HL-60/S4 (cell line): ENCODE data around the gene KDM3A.

ENCODE experiments used
- in situ Hi-C: fragments of 300-500 bp; cut with MboI; formaldehyde crosslinking; loops from 2 replicates; pipeline ENCODE4 v1.14.3; 2022; ENCODE audit warnings: low sequenced_read_pairs

KDM3A gene

GRCh38 chr2:86512892-86513291, 71.7 kb downstream of the KDM3A start:
- in situ Hi-C loops, result no loop called here

- in situ Hi-C loops, result no loop called here
Observed at GRCh38 chr2:86513948-86514660, 72.9 kb downstream of the KDM3A start.

- in situ Hi-C loops, result no loop called here
Observed at GRCh38 chr2:86518481-86518880, 77.3 kb downstream of the KDM3A start.

- in situ Hi-C loops, result no loop called here
Observed at GRCh38 chr2:86519349-86519748, 78.2 kb downstream of the KDM3A start.

GRCh38 chr2:86520153-86520552, 79.0 kb downstream of the KDM3A start:
- in situ Hi-C loops, result no loop called here

- in situ Hi-C loops, result no loop called here
Observed at GRCh38 chr2:86521922-86522321, 80.8 kb downstream of the KDM3A start.

- in situ Hi-C loops, result no loop called here
Observed at GRCh38 chr2:86522711-86523110, 81.5 kb downstream of the KDM3A start.

GRCh38 chr2:86523491-86523890, 82.3 kb downstream of the KDM3A start:
- in situ Hi-C loops, result no loop called here

GRCh38 chr2:86525421-86526340, 84.5 kb downstream of the KDM3A start:
- in situ Hi-C loops, result no loop called here

GRCh38 chr2:86533589-86533988, 92.4 kb downstream of the KDM3A start:
- in situ Hi-C loops, result no loop called here

GRCh38 chr2:86541334-86541733, 100.2 kb downstream of the KDM3A start:
- in situ Hi-C loops, result no loop called here
